PFSK-1 (cell line): ENCODE results near the gene ODF2. TPM values are rescaled to one million over a fixed set of nuclear protein-coding genes. Genes with fewer than 3 reads are reported as not detected.

Experiments
- FOXP2 ChIP-seq: optimal IDR thresholded peaks from 2 replicates; pipeline ENCODE3; 2011; ENCODE audit warnings: borderline replicate concordance, control low read depth, inconsistent platforms; ENCODE audit not compliant: insufficient read depth; ENCODE audit errors: extremely low read length, extremely low read depth
- POLR2AphosphoS5 ChIP-seq: IDR thresholded peaks from 2 replicates; pipeline ENCODE4 v1.6.1; 2012; ENCODE audit warnings: low read depth, mild to moderate bottlenecking, control low read depth, low read length, moderate library complexity
- REST ChIP-seq, 2 experiments: IDR thresholded peaks; 2 replicates each; pipeline versions ENCODE4 v1.6.1 to v1.8.0; 2011 to 2012; ENCODE audit warnings: low read depth in 2 of 2, low read length in 2 of 2, control low read depth in 1 of 2, inconsistent platforms in 1 of 2, mild to moderate bottlenecking in 1 of 2, moderate library complexity in 1 of 2; ENCODE audit not compliant: insufficient read depth in 1 of 2
- SIN3A ChIP-seq: IDR thresholded peaks from 2 replicates; pipeline ENCODE4 v1.6.1; 2012; ENCODE audit warnings: mild to moderate bottlenecking, low read length, moderate library complexity, borderline replicate concordance; ENCODE audit not compliant: insufficient read depth
- TAF1 ChIP-seq: IDR thresholded peaks from 2 replicates; pipeline ENCODE4 v1.6.1; 2012; ENCODE audit warnings: low read length, control low read depth, borderline replicate concordance; ENCODE audit not compliant: insufficient read depth
- polyA plus RNA-seq: library from polyadenylated mRNA; unstranded; fragments of >200 nt; gene quantifications from one replicate; pipeline ENCODE4 v1.2.1, GENCODE V29; 2012; ENCODE audit warnings: low read depth, missing spikeins; ENCODE audit not compliant: insufficient read length

The ODF2 gene
- 51.8 TPM for polyA plus RNA-seq

- TF ChIP-seq SIN3A (peak; percentile 79; the same call in 1 of the 2 replicates), FOXP2 (peak; percentile 84), REST (IDR thresholded peaks at IDR 0.05; ENCODE audit: insufficient read depth in 1 of 2, low read depth in 2 of 2, low read length in 2 of 2) (no peak), POLR2AphosphoS5 (peak; percentile 76), TAF1 (peak; percentile 75; the same call in 1 of the 2 replicates)
Observed at GRCh38 chr9:128455849-128456612, at the start of gene ODF2. Gene ODF2 (plus strand): TSS chr9:128456006. CDS start chr9:128456092, 86 bp downstream.

DNA sequence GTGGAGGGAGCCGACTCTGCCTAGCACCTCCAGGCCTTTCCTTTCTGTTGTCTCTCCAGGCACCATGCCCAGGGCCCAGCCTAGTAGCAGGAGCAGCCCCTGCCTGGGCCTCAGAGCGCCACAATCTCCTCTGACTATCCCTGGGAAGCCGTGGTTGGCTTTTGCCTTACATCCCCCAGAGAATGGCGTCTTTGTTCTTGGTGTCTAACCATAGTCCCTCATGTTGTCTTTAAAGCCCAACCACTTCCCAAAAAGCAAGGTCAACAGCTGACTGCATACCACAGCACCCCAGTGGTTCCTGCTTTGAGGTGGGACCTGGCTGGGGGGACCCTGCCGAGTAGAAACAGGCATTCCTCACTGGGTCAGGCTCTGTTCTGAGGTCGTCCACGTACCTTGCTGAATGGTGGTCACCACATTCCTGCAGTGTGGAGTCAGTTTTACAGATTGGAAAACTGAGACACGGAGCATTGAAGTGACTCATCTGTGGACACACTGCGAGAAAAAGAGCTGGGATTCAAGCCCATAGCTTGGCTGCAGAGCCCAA is 48.9 kb upstream of the ODF2 start:
- TF ChIP-seq REST (IDR thresholded peaks at IDR 0.05; ENCODE audit: insufficient read depth in 1 of 2, low read depth in 2 of 2, low read length in 2 of 2): no peak
- TF ChIP-seq TAF1: no peak
- no peak for TF ChIP-seq SIN3A

- TF ChIP-seq POLR2AphosphoS5 (no peak), SIN3A (no peak), TAF1 (no peak), FOXP2 (no peak)
Observed at GRCh38 chr9:128408963-128409431, 46.8 kb upstream of the ODF2 start.

DNA sequence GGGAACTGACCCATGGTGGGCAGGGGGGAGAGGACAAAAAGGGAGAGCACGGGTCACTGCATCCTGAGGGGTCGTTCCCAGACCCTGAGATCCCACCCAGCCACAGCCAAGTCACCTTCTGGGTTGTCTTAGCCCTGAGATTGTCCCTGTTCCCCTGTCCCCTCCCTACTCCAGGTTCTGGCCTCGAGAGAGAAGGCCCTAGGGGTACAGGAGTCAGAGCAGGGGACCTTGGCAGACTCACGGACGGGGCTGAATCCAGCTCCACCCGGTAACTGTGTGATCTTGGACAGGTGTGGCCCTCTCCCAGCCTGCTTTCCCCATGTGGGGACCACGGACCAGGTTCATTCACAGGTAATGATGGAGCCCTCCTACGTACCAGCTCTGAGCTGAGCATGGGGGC is 46.4 kb upstream of the ODF2 start:
- TF ChIP-seq SIN3A: no peak
- no peak for TF ChIP-seq REST (IDR thresholded peaks at IDR 0.05; ENCODE audit: insufficient read depth in 1 of 2, low read depth in 2 of 2, low read length in 2 of 2)
- TF ChIP-seq TAF1: no peak
- TF ChIP-seq POLR2AphosphoS5: no peak
- no peak for TF ChIP-seq FOXP2

- no peak for TF ChIP-seq POLR2AphosphoS5
- no peak for TF ChIP-seq TAF1
- TF ChIP-seq SIN3A: no peak
- no peak for TF ChIP-seq FOXP2
- TF ChIP-seq REST (IDR thresholded peaks at IDR 0.05; ENCODE audit: insufficient read depth in 1 of 2, low read depth in 2 of 2, low read length in 2 of 2): no peak
Observed at GRCh38 chr9:128409978-128410377, 45.8 kb upstream of the ODF2 start.
